HepG2 (cell line): Measurements from ENCODE around the gene DRAP1. TPM values are rescaled to one million over a fixed set of nuclear protein-coding genes. Genes with fewer than 3 reads are reported as not detected.

Source experiments
- AHR ChIP-seq: IDR thresholded peaks from 2 replicates; pipeline ENCODE4 v1.6.1; 2018; ENCODE audit warnings: missing genetic modification reagents, missing compliant biosample characterization
- CREB1 ChIP-seq, 2 experiments: fragments of 450-650 bp in 1 of 2; IDR thresholded peaks; 2 replicates each; pipeline ENCODE4 v1.6.1; 2016 to 2017; ENCODE audit warnings: control low read depth in 1 of 2, mild to moderate bottlenecking in 1 of 2, missing compliant biosample characterization in 1 of 2, missing genetic modification characterization in 1 of 2
- FOXP4 ChIP-seq: sonication (generic); formaldehyde crosslinking; IDR thresholded peaks from 2 replicates; pipeline ENCODE4 v1.4.0; 2020; ENCODE audit warnings: missing genetic modification reagents
- HNRNPLL ChIP-seq: fragments of 200-400 bp; formaldehyde crosslinking; IDR thresholded peaks from 2 replicates; pipeline ENCODE4 v1.6.1; 2017; ENCODE audit warnings: mild to moderate bottlenecking, low read depth, low read length; ENCODE audit not compliant: poor library complexity, severe bottlenecking
- IRF2 ChIP-seq: IDR thresholded peaks from 2 replicates; pipeline ENCODE4 v1.6.1; 2018; ENCODE audit warnings: missing genetic modification reagents, missing compliant biosample characterization
- MAFF ChIP-seq: IDR thresholded peaks from 2 replicates; pipeline ENCODE4 v1.6.1; 2011; ENCODE audit warnings: low read depth, low read length, improper control_type of control experiment
- MTERF4 ChIP-seq: sonication (generic); formaldehyde crosslinking; IDR thresholded peaks from 2 replicates; pipeline ENCODE4 v1.8.0; 2023; ENCODE audit warnings: mild to moderate bottlenecking, missing genetic modification reagents
- NFKBIZ ChIP-seq: IDR thresholded peaks from 2 replicates; pipeline ENCODE4 v1.6.1; 2018; ENCODE audit warnings: missing genetic modification reagents, missing compliant biosample characterization
- PHF5A ChIP-seq: IDR thresholded peaks from one replicate; pipeline ENCODE4 v1.6.1; 2018; ENCODE audit warnings: low read depth, missing genetic modification reagents; ENCODE audit not compliant: unreplicated experiment
- PRMT3 ChIP-seq: sonication (generic); formaldehyde crosslinking; IDR thresholded peaks from 2 replicates; pipeline ENCODE4 v1.8.1; 2022; ENCODE audit warnings: low read depth, mild to moderate bottlenecking, moderate library complexity, missing genetic modification reagents, borderline replicate concordance
- SIN3A ChIP-seq: IDR thresholded peaks from 2 replicates; pipeline ENCODE4 v1.6.1; 2011; ENCODE audit warnings: low read depth, mild to moderate bottlenecking, control low read depth, low read length, borderline replicate concordance
- SNAI1 ChIP-seq: sonication (generic); formaldehyde crosslinking; IDR thresholded peaks from 2 replicates; pipeline ENCODE4 v1.5.0; 2020; ENCODE audit warnings: mild to moderate bottlenecking, missing genetic modification reagents, borderline replicate concordance
- SP5 ChIP-seq: IDR thresholded peaks from 2 replicates; pipeline ENCODE4 v1.6.1; 2016; ENCODE audit warnings: low read depth, borderline replicate concordance
- SRF ChIP-seq: IDR thresholded peaks from 2 replicates; pipeline ENCODE4 v1.6.1; 2011; ENCODE audit warnings: mild to moderate bottlenecking, low read depth, low read length, moderate library complexity
- TFE3 ChIP-seq: IDR thresholded peaks from 2 replicates; pipeline ENCODE4 v1.6.1; 2016
- THAP8 ChIP-seq: sonication (generic); formaldehyde crosslinking; IDR thresholded peaks from 2 replicates; pipeline ENCODE4 v1.5.1; 2020; ENCODE audit warnings: missing genetic modification reagents, mild to moderate bottlenecking, borderline replicate concordance
- ZBTB38 ChIP-seq: sonication (generic); formaldehyde crosslinking; IDR thresholded peaks from 2 replicates; pipeline ENCODE4 v1.5.1; 2020; ENCODE audit warnings: mild to moderate bottlenecking, missing genetic modification reagents
- ZFP37 ChIP-seq: sonication (generic); formaldehyde crosslinking; IDR thresholded peaks from 2 replicates; pipeline ENCODE4 v1.4.0; 2020; ENCODE audit warnings: missing genetic modification reagents, borderline replicate concordance
- ZFYVE20 ChIP-seq: sonication (generic); formaldehyde crosslinking; IDR thresholded peaks from 2 replicates; pipeline ENCODE4 v1.8.0; 2023; ENCODE audit warnings: low read depth, mild to moderate bottlenecking, moderate library complexity, missing genetic modification reagents, borderline replicate concordance
- ZNF18 ChIP-seq: sonication (generic); formaldehyde crosslinking; IDR thresholded peaks from 2 replicates; pipeline ENCODE4 v1.8.0; 2022; ENCODE audit warnings: mild to moderate bottlenecking, missing genetic modification reagents; ENCODE audit not compliant: insufficient replicate concordance
- ZNF207 ChIP-seq: fragments of 450-650 bp; IDR thresholded peaks from 2 replicates; pipeline ENCODE4 v1.6.1; 2016; ENCODE audit warnings: antibody characterized with exemption, borderline replicate concordance
- ZNF256 ChIP-seq: sonication (generic); formaldehyde crosslinking; conservative IDR thresholded peaks from 2 replicates; pipeline ENCODE4 v1.4.0; 2020; ENCODE audit warnings: missing genetic modification reagents
- ZNF34 ChIP-seq: sonication (generic); formaldehyde crosslinking; IDR thresholded peaks from 2 replicates; pipeline ENCODE4 v1.4.0; 2020; ENCODE audit warnings: mild to moderate bottlenecking, missing genetic modification reagents, borderline replicate concordance
- ZNF644 ChIP-seq: IDR thresholded peaks from 2 replicates; pipeline ENCODE4 v1.6.1; 2016; ENCODE audit warnings: low read depth
- ZNF678 ChIP-seq: sonication (generic); formaldehyde crosslinking; IDR thresholded peaks from 2 replicates; pipeline ENCODE4 v1.4.0; 2020; ENCODE audit warnings: mild to moderate bottlenecking, missing genetic modification reagents
- polyA plus RNA-seq, 8 experiments: library from polyadenylated mRNA; depleted of rRNA in 3 of 8; stranded (reverse) in 7 of 8; unstranded in 1 of 8; fragments of >200 nt; fragmentation: Illumina TruSeq in 4 of 8; extraction: Trizol in 4 of 8; gene quantifications; 2 replicates each; pipeline versions ENCODE4 v1.2.1 to v1.2.3, GENCODE V29; 2011 to 2016; ENCODE audit warnings: low read depth in 4 of 8, missing spikeins in 1 of 8, mixed read lengths in 1 of 8; ENCODE audit not compliant: insufficient read depth in 1 of 8
- total RNA-seq, 5 experiments: library from RNA; depleted of rRNA; stranded (reverse); fragments of >200 nt; fragmentation: Illumina TruSeq; extraction: Trizol; gene quantifications; 2 replicates each; pipeline ENCODE4 v1.2.3, GENCODE V29; 2016; ENCODE audit warnings: low read depth in 1 of 5

DRAP1 gene
- total and polyA plus RNA-seq, 2 of the 13 experiments (the other 11 are each of a cell fraction or from before 2014, with no cell fraction given) = 46.8 to 52.3 TPM

GRCh38 chr11:65952052-65952521 is 32.9 kb downstream of the DRAP1 start (continued):
- TF ChIP-seq MTERF4 (CRISPR knock-in tag) = no peak
- no peak for TF ChIP-seq HNRNPLL
- no peak for TF ChIP-seq SIN3A
- TF ChIP-seq ZNF207 = no peak
- no peak for TF ChIP-seq ZFYVE20 (CRISPR knock-in tag)
- no peak for TF ChIP-seq ZFP37
- TF ChIP-seq THAP8 (CRISPR knock-in tag) = no peak
- peak; percentile 73 for TF ChIP-seq FOXP4 (CRISPR knock-in tag)
- TF ChIP-seq TFE3 (CRISPR knock-in tag) = no peak
- TF ChIP-seq SRF = no peak
- TF ChIP-seq NFKBIZ (CRISPR knock-in tag) = no peak
- TF ChIP-seq IRF2 (CRISPR knock-in tag) = 0 out of 2 replicates have a peak, but pooled peaks have one; percentile 20
- TF ChIP-seq CREB1 (IDR thresholded peaks at IDR 0.05) = no peak
- no peak for TF ChIP-seq CREB1 (CRISPR knock-in tag; IDR thresholded peaks at IDR 0.05)
- no peak for TF ChIP-seq ZNF256 (CRISPR knock-in tag)
- no peak for TF ChIP-seq ZNF678 (CRISPR knock-in tag)
- no peak for TF ChIP-seq ZNF18 (CRISPR knock-in tag)
- TF ChIP-seq SNAI1 (CRISPR knock-in tag) = no peak
- TF ChIP-seq MAFF = no peak
- no peak for TF ChIP-seq AHR
- TF ChIP-seq ZBTB38 = no peak
- peak; percentile 62; the same call in 1 of the 2 replicates for TF ChIP-seq ZNF644 (CRISPR knock-in tag)
- no peak for TF ChIP-seq PHF5A (CRISPR knock-in tag)
- TF ChIP-seq SP5 (CRISPR knock-in tag) = no peak
- no peak for TF ChIP-seq ZNF34 (CRISPR knock-in tag)
- no peak for TF ChIP-seq PRMT3
